Stimulated activated naive B cell treated with anti-CD40 and anti-IgM and Interleukin-4, amounts not matched to agents 10 μg/mL and 1 μg/mL and 100 μg/mL, for 72 hours (primary cell): ENCODE data around the gene TWSG1.
A peak's percentile ranks its signal among the peaks of the same experiment; 100 is the strongest.
"Not testable (repeated sequence)": the region's sequence is repeated elsewhere in the genome, so short reads cannot be mapped to it uniquely, and the experiment has no call there.

Experiments used
- ATAC-seq, 2 donors: fragments of 150-1000 bp; cut with Tn5 transposase; replicated peaks; 2 replicates each; pipeline ENCODE4 v1.10.0; 2021; ENCODE audit warnings: moderate library complexity in 1 of 2
- DNase-seq: peaks from one replicate; pipeline ENCODE4 v3.0.0; 2021
- H3K27ac Mint-ChIP-seq: one replicate; pipeline ENCODE4 v1.8.0; 2022; ENCODE audit warnings: mild to moderate bottlenecking, mixed read lengths
- H3K27me3 Mint-ChIP-seq, 2 donors: one replicate each; pipeline ENCODE4 v1.8.0; 2022; ENCODE audit warnings: mixed read lengths in 2 of 2
- H3K36me3 Mint-ChIP-seq, 2 donors: one replicate each; pipeline ENCODE4 v1.8.0; 2022; ENCODE audit warnings: mixed read lengths in 2 of 2, mild to moderate bottlenecking in 1 of 2
- H3K4me1 Mint-ChIP-seq, 2 donors: one replicate each; pipeline ENCODE4 v1.8.0; 2022; ENCODE audit warnings: mixed read lengths in 2 of 2, mild to moderate bottlenecking in 1 of 2
- H3K4me3 Mint-ChIP-seq, 2 donors: one replicate each; pipeline ENCODE4 v1.8.0; 2022; ENCODE audit warnings: mild to moderate bottlenecking in 2 of 2, mixed read lengths in 2 of 2, moderate library complexity in 1 of 2
- H3K9me3 Mint-ChIP-seq, 2 donors: one replicate each; pipeline ENCODE4 v1.8.0; 2022; ENCODE audit warnings: mixed read lengths in 2 of 2, mild to moderate bottlenecking in 1 of 2

TWSG1 gene

DNA sequence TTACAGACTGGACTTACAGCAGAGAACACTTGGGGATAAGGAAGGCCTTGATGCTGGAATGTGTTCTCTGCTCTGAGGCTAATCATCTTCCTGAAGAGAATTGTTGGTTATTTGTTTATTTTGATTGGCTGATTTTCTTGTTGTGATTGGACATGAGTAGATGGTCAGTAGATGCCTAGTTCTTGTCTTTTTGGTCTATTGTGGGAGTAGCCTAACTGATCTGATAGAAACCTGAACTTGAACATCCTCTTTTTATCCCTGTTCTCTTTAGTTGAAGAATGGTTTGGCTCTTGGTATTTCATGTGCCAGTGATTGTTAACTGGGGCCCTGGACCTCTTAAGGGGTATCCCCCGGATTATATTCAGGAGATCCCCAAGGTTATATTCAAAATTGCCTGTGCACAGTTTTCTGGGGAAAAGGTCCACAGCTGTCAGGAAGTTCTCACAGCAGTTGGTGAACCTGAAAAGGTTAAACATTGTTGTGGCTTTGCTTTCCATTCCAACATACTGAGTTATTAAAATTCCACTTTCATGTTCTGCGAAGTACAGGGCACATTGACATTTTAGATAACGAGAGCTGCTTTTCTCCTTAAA is 13.6 kb downstream of the TWSG1 start:
- ATAC-seq, result peak; percentile 82 to 91
- H3K4me3 Mint-ChIP-seq, result peak overlapping the region; percentile 36 to 53
- H3K9me3 Mint-ChIP-seq, result peaks cover 0 to 4% of the 10 kb centered on the region in 2 donors

DNA sequence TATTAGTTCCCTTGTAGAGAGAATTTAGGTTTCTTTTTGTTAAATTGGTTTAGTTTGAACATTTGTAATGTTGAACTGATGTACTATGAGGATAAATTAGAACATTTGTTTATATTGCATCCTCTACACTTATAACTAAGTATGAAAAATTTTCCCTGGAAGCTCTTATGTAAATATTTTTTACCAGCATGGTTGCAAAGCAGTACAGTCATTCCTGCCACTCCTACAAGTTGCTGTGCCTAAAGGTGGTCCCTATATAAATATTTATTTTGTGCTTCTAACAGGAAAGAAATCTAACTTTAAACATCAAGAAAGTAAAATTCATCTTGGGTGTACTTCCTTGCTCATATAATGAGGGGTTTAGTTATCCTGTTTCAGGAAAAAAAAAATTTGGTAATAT is 14.2 kb downstream of the TWSG1 start:
- H3K27ac Mint-ChIP-seq, result no peak overlapping the region
- H3K9me3 Mint-ChIP-seq, result no peaks in the 10 kb centered on the region
- no peak overlapping the region for H3K4me3 Mint-ChIP-seq
- ATAC-seq (peak; percentile 44 to 67), DNase-seq (no peak)
- H3K36me3 Mint-ChIP-seq, result peaks cover 4 to 7% of the 10 kb centered on the region in 2 donors
- no peaks in the 10 kb centered on the region for H3K27me3 Mint-ChIP-seq
- peaks cover 10 to 15% of the 10 kb centered on the region in 2 donors for H3K4me1 Mint-ChIP-seq

More for the DNA sequence above, 13.6 kb downstream of the TWSG1 start:
- no peak for DNase-seq
- peaks cover 6 to 11% of the 10 kb centered on the region in 2 donors for H3K36me3 Mint-ChIP-seq
- H3K27me3 Mint-ChIP-seq, result no peaks in the 10 kb centered on the region
- H3K27ac Mint-ChIP-seq, result peak overlapping the region; percentile 20
- H3K4me1 Mint-ChIP-seq, result peaks cover 8 to 15% of the 10 kb centered on the region in 2 donors

DNA sequence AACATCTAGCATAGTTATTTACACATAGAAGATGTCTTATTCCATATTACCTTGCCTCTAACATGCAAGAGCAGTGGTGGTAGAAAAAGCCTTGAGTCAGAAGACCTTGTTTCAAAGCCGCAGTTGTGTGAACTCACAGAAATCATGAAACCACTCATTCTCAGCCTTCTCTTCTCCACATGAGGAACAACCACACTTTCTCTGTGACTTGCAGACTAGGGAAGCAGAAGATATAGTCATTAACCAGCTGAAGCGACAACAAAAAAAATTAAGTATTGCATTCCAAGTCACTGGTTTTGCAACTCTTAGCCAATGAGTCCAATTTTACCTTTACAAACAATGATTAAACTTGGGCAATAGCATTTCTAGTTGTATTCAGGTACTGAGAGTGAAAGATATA is 19.0 kb downstream of the TWSG1 start:
- Mint-ChIP-seq H3K27me3 (no peaks in the 10 kb centered on the region), H3K4me1 (peaks cover 8 to 13% of the 10 kb centered on the region in 2 donors), H3K36me3 (no peaks in the 10 kb centered on the region), H3K27ac (no peak overlapping the region), H3K9me3 (no peaks in the 10 kb centered on the region), H3K4me3 (no peak overlapping the region)
- DNase-seq, result no peak
- ATAC-seq, result peak; percentile 62 to 65

DNA sequence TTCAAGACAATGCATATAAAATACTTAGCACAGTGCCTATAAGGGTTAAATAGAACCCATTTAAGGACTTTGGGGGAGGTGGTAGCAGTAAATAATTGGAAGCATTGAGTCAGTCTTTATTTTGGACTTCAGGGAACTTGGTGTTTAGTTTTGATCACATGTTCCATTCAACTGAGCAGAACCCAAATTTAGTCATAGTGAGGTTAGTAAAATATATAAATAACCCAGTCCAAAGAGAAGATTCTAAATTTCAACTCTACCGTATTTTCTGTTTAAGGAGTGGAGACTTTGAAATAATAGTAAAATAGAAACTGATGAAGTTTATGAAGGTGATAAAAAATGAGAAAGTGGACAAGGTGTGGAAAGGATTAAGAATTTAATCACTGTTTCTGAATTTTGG is 19.7 kb downstream of the TWSG1 start:
- H3K27me3 Mint-ChIP-seq, result no peaks in the 10 kb centered on the region
- DNase-seq (no peak), ATAC-seq (peak; percentile 68 to 81)
- peaks cover 8 to 13% of the 10 kb centered on the region in 2 donors for H3K4me1 Mint-ChIP-seq
- H3K27ac Mint-ChIP-seq, result no peak overlapping the region
- no peaks in the 10 kb centered on the region for H3K9me3 Mint-ChIP-seq
- no peaks in the 10 kb centered on the region for H3K36me3 Mint-ChIP-seq
- H3K4me3 Mint-ChIP-seq, result peak overlapping the region; percentile 18 to 37

DNA sequence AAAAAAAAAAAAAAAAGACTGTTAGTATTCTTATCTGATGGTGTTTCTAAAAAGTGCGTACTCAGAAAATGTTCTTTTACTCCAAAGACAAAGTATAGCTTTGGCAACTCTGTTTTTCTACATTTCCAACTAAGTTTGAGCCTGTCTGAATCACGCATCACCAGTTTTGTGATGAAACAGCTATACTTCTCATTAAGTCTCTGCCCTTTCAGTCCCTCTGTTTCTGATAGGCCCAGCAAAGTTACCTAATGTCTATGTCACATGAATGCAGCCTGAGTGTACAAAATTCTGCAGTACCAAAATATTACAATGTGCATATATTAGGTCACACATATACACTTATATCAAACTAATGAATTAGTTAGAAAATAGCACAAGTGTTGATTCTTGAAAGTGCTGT is 22.4 kb downstream of the TWSG1 start:
- H3K27me3 Mint-ChIP-seq, result no peaks in the 10 kb centered on the region
- no peak overlapping the region for H3K4me3 Mint-ChIP-seq
- peaks cover 0 to 4% of the 10 kb centered on the region in 2 donors for H3K36me3 Mint-ChIP-seq
- ATAC-seq (no peak), DNase-seq (no peak)
- peaks cover 6 to 8% of the 10 kb centered on the region in 2 donors for H3K4me1 Mint-ChIP-seq
- H3K27ac Mint-ChIP-seq, result no peak overlapping the region
- no peaks in the 10 kb centered on the region for H3K9me3 Mint-ChIP-seq

DNA sequence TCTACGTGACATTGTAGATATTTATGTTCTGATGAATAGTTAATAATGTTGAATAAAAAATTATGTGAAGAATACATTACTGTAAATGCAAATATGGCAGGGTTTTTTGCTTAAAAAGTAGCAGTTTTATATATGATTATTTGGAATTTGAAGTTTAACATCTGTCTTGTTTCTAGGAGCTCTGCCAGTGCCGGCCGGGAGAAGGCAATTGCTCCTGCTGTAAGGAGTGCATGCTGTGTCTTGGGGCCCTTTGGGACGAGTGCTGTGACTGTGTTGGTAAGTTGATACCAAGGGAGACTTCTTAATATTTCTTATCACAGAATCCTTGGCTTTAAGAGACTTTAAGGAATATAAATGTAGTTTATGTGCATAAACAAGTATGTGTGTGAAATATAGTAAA is 25.2 kb downstream of the TWSG1 start:
- no peaks in the 10 kb centered on the region for H3K27me3 Mint-ChIP-seq
- H3K9me3 Mint-ChIP-seq, result no peaks in the 10 kb centered on the region
- DNase-seq, result no peak
- H3K4me1 Mint-ChIP-seq, result no peaks in the 10 kb centered on the region
- peaks cover 4 to 6% of the 10 kb centered on the region in 2 donors for H3K36me3 Mint-ChIP-seq
- no peak overlapping the region for H3K27ac Mint-ChIP-seq
- no peak for ATAC-seq
- H3K4me3 Mint-ChIP-seq, result no peak overlapping the region

DNA sequence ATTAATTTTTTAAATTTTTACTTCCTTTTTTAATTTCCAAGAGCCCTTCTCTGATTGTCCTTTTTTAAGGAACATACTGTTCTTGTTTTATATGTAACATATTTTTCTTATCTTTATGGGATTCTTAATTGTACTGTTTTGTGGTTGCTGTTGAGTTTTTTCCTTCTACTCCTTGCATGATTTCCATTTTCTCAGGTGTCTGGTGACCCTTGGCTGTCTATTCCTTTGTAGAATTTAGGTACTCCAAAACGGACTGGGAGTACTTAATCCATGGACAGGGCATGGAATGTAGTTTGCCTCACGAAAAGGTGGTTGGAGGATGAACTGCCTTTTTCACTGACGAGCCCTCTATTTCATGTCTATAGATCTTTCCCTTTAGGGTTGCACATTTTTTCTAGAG is 26.6 kb downstream of the TWSG1 start:
- Mint-ChIP-seq H3K27me3 (no peaks in the 10 kb centered on the region), H3K4me1 (no peaks in the 10 kb centered on the region), H3K27ac (no peak overlapping the region), H3K36me3 (peaks cover 4 to 9% of the 10 kb centered on the region in 2 donors), H3K4me3 (no peak overlapping the region), H3K9me3 (no peaks in the 10 kb centered on the region)
- DNase-seq (no peak), ATAC-seq (no peak)

DNA sequence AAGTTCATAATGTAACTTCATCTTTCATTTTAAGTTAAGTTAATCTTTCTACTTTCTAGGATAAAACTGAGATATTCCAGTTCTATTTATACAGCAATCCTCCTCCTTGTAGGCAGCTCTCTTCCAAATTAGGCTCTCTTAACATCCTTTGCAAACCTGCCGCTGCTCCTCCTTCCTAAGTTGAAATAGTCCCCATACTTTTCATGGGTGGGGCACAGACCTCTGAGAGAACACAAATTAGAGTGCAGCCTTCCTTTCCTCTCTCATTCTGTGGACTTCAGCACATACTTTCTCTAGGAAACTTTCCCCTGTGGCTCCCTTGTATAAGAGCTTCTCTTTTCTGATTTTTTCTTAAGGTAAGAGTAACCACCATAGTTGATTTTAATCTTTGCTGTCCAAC is 28.3 kb downstream of the TWSG1 start:
- Mint-ChIP-seq H3K27me3 (no peaks in the 10 kb centered on the region), H3K9me3 (no peaks in the 10 kb centered on the region), H3K36me3 (peaks cover 9 to 14% of the 10 kb centered on the region in 2 donors), H3K4me3 (no peak overlapping the region), H3K4me1 (no peaks in the 10 kb centered on the region), H3K27ac (no peak overlapping the region)
- no peak for DNase-seq
- no peak for ATAC-seq

DNA sequence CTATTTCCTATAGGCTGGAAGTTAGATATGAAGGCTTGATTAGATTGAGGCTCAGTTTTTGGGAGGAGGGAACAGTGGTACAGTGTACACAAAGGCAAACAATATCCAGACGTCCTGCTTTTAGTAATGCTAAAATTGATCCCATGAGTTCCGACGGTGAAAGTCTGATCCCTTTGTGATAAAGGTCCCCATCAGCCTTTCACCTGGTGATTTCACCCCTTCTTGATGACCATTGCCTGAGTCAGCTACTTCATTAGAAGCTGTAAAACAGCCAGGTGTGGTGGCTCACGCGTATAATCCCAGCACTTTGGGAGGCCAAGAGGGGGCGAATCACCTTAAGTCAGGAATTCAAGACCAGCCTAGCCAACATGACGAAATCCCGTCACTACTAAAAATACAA is 29.7 kb downstream of the TWSG1 start:
- ATAC-seq (no peak), DNase-seq (no peak)
- Mint-ChIP-seq H3K4me3 (no peak overlapping the region), H3K4me1 (no peaks in the 10 kb centered on the region), H3K9me3 (no peaks in the 10 kb centered on the region), H3K36me3 (peaks cover 12 to 21% of the 10 kb centered on the region in 2 donors), H3K27ac (no peak overlapping the region), H3K27me3 (no peaks in the 10 kb centered on the region)

DNA sequence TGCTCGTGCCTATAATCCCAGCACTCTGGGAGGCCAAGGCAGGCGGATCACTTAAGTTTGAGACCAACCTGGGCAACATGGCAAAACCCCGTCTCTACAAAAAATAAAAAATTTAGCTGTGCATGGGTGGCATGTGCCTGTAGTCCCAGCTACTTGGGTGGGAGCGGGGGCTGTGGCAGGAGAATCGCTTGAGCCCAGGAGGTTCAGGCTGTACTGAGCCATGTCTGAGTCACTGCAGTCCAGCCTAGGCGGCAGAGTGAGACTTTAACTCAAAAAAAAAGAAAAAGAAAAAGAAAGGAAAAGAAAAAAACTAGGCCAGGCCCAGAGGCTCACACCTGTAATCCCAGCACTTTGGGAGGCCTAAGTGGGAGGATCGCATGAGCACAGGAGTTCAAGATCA is 30.8 kb downstream of the TWSG1 start:
- Mint-ChIP-seq H3K9me3 (peaks cover 2% of the 10 kb centered on the region in 2 donors), H3K36me3 (peaks cover 21 to 29% of the 10 kb centered on the region in 2 donors)

DNA sequence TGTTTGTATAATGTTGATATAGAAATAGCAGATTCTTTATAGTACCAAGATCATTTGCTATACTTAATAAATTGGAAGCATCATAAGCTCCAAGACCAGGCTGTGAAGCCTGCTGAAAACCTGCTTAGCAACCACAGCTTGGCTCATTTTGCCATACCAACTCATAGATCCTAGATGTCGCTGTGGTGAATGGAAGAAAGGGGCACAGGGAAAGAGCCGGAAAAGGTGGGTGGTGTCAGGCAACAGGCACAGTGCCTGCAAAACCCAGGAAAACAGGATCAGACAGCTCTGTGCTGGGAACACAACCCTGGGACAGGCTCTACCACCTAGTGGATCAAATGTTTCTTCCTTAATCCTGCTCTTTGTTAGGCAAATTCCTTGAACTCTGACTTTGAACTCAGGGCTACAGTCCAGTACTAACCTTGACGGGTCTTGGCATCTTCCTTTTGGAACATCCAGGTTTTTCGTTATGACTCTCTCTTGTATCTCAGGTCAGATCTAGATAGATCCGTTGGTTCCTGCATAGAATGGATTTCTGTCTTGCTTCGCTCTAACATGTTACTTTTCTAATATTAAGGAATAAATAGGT is 31.6 kb downstream of the TWSG1 start:
- DNase-seq (no peak), ATAC-seq (no peak)
- H3K36me3 Mint-ChIP-seq, result peaks cover 22 to 29% of the 10 kb centered on the region in 2 donors
- H3K4me1 Mint-ChIP-seq, result no peaks in the 10 kb centered on the region
- H3K9me3 Mint-ChIP-seq, result peaks cover 2% of the 10 kb centered on the region in 2 donors
- H3K4me3 Mint-ChIP-seq, result no peak overlapping the region
- H3K27me3 Mint-ChIP-seq, result no peaks in the 10 kb centered on the region
- H3K27ac Mint-ChIP-seq, result no peak overlapping the region

More for the DNA sequence above, 30.8 kb downstream of the TWSG1 start:
- no peak overlapping the region for H3K27ac Mint-ChIP-seq
- H3K27me3 Mint-ChIP-seq, result no peaks in the 10 kb centered on the region
- DNase-seq (no peak), ATAC-seq (no peak)
- H3K4me3 Mint-ChIP-seq, result no peak overlapping the region
- H3K4me1 Mint-ChIP-seq, result no peaks in the 10 kb centered on the region

DNA sequence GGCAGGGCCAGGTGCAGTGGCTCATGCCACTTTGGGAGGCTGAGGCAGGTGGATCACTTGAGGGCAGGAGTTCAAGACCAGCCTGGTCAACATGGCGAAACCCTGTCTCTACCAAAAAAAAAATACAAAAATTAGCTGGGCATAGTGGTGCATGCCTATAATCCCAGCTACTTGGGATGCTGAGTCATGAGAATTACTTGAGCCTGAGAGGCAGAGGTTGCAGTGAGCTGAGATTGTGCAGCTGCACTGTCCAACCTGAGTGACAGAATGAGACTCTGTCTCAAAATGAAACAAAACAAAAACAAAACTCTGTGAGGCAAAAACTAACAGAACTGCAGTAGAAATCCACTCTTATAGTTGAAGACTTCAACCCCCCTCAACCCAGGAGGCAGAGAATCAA is 38.7 kb downstream of the TWSG1 start:
- not testable (repeated sequence) for H3K9me3 Mint-ChIP-seq, H3K4me3 Mint-ChIP-seq, ATAC-seq, H3K27ac Mint-ChIP-seq, H3K4me1 Mint-ChIP-seq, H3K27me3 Mint-ChIP-seq, DNase-seq
- peaks cover 22% of the 10 kb centered on the region in 2 donors for H3K36me3 Mint-ChIP-seq

DNA sequence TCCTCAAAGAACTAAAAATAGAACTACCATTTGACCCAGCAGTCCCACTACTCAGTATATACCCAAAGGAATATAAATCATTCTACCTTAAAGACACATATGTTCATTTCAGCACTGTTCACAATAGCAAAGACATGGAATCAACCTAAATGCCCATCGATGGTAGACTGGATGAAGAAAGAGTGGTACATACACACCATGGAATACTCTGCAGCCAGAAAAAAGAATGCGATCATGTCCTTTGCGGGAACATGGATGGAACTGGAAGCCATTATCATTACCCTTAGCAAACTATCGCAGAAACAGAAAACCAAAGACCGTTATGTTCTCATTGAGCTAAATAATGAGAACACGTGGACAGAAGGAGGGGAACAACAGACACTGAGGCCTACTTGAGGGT is 44.5 kb downstream of the TWSG1 start:
- ATAC-seq (no peak), DNase-seq (no peak)
- H3K4me3 Mint-ChIP-seq, result no peak overlapping the region
- H3K27ac Mint-ChIP-seq, result no peak overlapping the region
- peaks cover 7 to 13% of the 10 kb centered on the region in 2 donors for H3K9me3 Mint-ChIP-seq
- H3K27me3 Mint-ChIP-seq, result no peaks in the 10 kb centered on the region
- H3K4me1 Mint-ChIP-seq, result no peaks in the 10 kb centered on the region
- peaks cover 8 to 12% of the 10 kb centered on the region in 2 donors for H3K36me3 Mint-ChIP-seq

DNA sequence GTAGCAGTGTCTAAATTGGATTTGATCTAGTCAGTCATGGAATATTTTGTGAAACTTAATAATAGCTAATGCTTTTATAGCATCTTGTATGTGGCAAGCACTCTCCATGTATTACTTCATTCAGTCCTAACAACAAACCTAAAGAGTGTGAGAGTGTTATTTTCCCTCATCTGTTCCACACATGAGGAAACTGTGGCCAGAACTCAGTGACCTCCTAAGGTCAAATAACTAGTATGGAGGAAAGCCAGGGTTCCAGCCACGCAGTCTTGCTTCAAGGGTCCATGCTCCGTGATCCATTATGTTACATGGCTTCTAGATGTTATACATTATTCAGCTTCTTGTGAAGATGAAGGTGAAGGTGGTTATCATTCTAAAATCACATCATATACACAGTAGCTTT is 45.5 kb downstream of the TWSG1 start:
- no peak for DNase-seq
- no peak overlapping the region for H3K27ac Mint-ChIP-seq
- H3K27me3 Mint-ChIP-seq, result no peaks in the 10 kb centered on the region
- no peak for ATAC-seq
- H3K4me1 Mint-ChIP-seq, result no peaks in the 10 kb centered on the region
- H3K4me3 Mint-ChIP-seq, result no peak overlapping the region
- peaks cover 7 to 13% of the 10 kb centered on the region in 2 donors for H3K9me3 Mint-ChIP-seq
- H3K36me3 Mint-ChIP-seq, result peaks cover 7 to 11% of the 10 kb centered on the region in 2 donors

DNA sequence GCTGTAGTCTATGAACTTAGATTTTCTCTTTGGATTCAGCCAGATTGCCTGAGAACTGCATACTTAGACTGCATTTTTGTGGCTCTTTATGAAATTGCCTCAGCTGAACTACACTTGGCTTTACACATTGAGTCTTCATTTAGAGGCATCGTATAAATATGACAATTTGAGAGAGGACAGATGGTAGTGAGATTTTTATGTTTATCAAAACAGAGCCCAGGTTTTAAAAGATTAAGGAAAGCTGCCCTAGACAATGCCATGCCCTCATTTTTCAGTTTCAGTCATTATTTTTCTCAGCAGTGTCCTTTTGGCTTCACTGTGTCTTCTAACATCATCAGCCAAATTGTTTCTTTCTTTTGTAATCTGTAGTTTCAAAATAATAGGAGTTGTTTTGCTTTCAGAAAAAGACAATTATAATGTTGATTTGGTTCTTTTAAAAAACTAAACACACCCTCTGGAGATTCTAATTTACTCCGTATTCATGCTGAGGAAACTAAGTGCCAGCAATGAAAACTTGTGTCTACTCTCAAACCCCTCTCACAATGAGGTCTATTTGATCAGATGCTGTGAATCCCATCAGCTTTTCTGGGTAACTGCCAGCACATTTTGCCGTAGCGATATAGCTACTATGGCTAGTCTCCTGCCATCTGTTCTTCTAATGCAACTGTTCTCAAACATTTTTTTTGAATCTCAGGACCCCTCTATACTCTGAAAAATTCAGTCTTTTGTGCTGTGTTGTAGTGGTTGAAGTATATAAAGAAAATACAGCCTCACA is 46.2 kb downstream of the TWSG1 start:
- Mint-ChIP-seq H3K36me3 (peaks cover 5 to 8% of the 10 kb centered on the region in 2 donors), H3K4me1 (no peaks in the 10 kb centered on the region), H3K4me3 (no peak overlapping the region), H3K9me3 (peaks cover 7 to 13% of the 10 kb centered on the region in 2 donors), H3K27ac (no peak overlapping the region), H3K27me3 (no peaks in the 10 kb centered on the region)
- ATAC-seq (no peak), DNase-seq (no peak)
